Psoas muscle (tissue), 8 donors: ENCODE data around the gene KIRREL3. TPM values are rescaled to one million over a fixed set of nuclear protein-coding genes. Genes with fewer than 3 reads are reported as not detected.

Experiments
- ATAC-seq, 4 donors: fragments of 200-7000 bp; cut with Tn5 transposase; one replicate each; pipeline ENCODE4 v1.9.1; 2020; ENCODE audit warnings: moderate library complexity in 3 of 4, mild to moderate bottlenecking in 2 of 4
- DNase-seq, 2 donors: peaks; one replicate each; pipeline ENCODE4 v3.0.0-alpha.2; 2020
- H3K27ac ChIP-seq: fragments of 200-600 bp; one replicate; pipeline ENCODE4 v1.8.0; 2022
- H3K27me3 ChIP-seq, 3 donors: fragments of 200-600 bp in 1 of 3; one replicate each; pipeline versions ENCODE4 v1.6.1 to v1.8.0; 2013 to 2022; ENCODE audit warnings: low read length in 2 of 3, mild to moderate bottlenecking in 2 of 3, moderate library complexity in 1 of 3; ENCODE audit not compliant: insufficient read depth in 3 of 3
- H3K36me3 ChIP-seq, 2 donors: fragments of 200-600 bp in 1 of 2; one replicate each; pipeline versions ENCODE4 v1.6.1 to v1.8.0; 2013 to 2022; ENCODE audit warnings: low read depth in 1 of 2, mild to moderate bottlenecking in 1 of 2, moderate library complexity in 1 of 2; ENCODE audit not compliant: insufficient read depth in 1 of 2
- H3K4me1 ChIP-seq: fragments of 200-600 bp; one replicate; pipeline ENCODE4 v1.8.0; 2022
- H3K4me3 ChIP-seq: fragments of 200-600 bp; one replicate; pipeline ENCODE4 v1.8.0; 2022; ENCODE audit warnings: mild to moderate bottlenecking
- H3K9me3 ChIP-seq: fragments of 200-600 bp; one replicate; pipeline ENCODE4 v1.8.0; 2022
- CTCF ChIP-seq: fragments of 200-600 bp; IDR thresholded peaks from one replicate; pipeline ENCODE4 v1.8.0; 2022; ENCODE audit warnings: antibody characterized with exemption
- WGBS, 3 donors: extraction: QIAGEN DNeasy Blood & Tissue Kit; methylation state at CpG; one replicate each; pipeline versions ENCODE4 v1.1.6 to v1.1.7; 2013; 5-methylcytosine and 5-hydroxymethylcytosine counted together
- intact Hi-C, 2 donors: fragments of 100-400 bp; cut with DNase I; formaldehyde crosslinking; loops; one replicate each; pipeline versions ENCODE4 v1.11.0 to v1.14.2; 2022
- polyA plus RNA-seq, 3 donors: library from polyadenylated mRNA; stranded (reverse); fragments of 200-250 nt; gene quantifications; one replicate each; pipeline ENCODE4 v1.2.3, GENCODE V29; 2013
- total RNA-seq, 4 donors: library from RNA; stranded (reverse); fragmentation: NEBNext Ultra II Directional in 2 of 4; extraction: Animal tissue kit (Norgen Biotek cat#: 25700) in 2 of 4; gene quantifications; one replicate each; pipeline versions ENCODE4 v1.2.1 to v1.2.4, GENCODE V29; 2021 to 2023
- donor health status: healthy with polysubstance abuse.
- donor health status: DM: no; HTN: no; CAD: no; lungs with moderate emphysema.
- donor health status: Bipolar disorder and iron deficiency.
- donor health status: healthy.
- donor health status: DM: yes; HTN: yes; CAD: no.
- donor health status: DM: no; HTN: no; CAD: no.
- donor health status: DM: no; HTN: no; CAD: no.
- donor health status: DM: yes; HTN: yes; CAD: no.

KIRREL3 gene
- total and polyA plus RNA-seq, 7 donors, result 0.04 TPM; not detected in 6

- no peaks in the 10 kb centered on the region for H3K36me3 ChIP-seq
These were observed 498.4 kb downstream of the KIRREL3 start for GRCh38 chr11:126502159-126502558.

GRCh38 chr11:126501641-126502040 is 498.9 kb downstream of the KIRREL3 start:
- WGBS, 3 donors, result 58 to 74% (median 61%) methylated on average over 6 of the region's 6 CpGs
- no peak overlapping the region for H3K27ac ChIP-seq
- ATAC-seq (no peak), DNase-seq (no peak)
- peaks cover 0 to 26% (median 11%) of the 10 kb centered on the region in 3 donors for H3K27me3 ChIP-seq
- H3K4me3 ChIP-seq, result no peak overlapping the region
- intact Hi-C loops, result no loop called here
- no peaks in the 10 kb centered on the region for H3K36me3 ChIP-seq
- TF ChIP-seq CTCF, result no peak
- no peaks in the 10 kb centered on the region for H3K9me3 ChIP-seq
- H3K4me1 ChIP-seq, result no peaks in the 10 kb centered on the region

More at GRCh38 chr11:126502159-126502558, 498.4 kb downstream of the KIRREL3 start:
- no peak for DNase-seq
- no peaks in the 10 kb centered on the region for H3K9me3 ChIP-seq
- peaks cover 0 to 26% (median 11%) of the 10 kb centered on the region in 3 donors for H3K27me3 ChIP-seq
- TF ChIP-seq CTCF, result no peak
- no peak overlapping the region for H3K27ac ChIP-seq
- intact Hi-C loops, result no loop called here
- no peak overlapping the region for H3K4me3 ChIP-seq
- ATAC-seq, result no peak
- no peaks in the 10 kb centered on the region for H3K4me1 ChIP-seq
- 29 to 37% (median 31%) methylated on average over 2 of the region's 2 CpGs for WGBS, 3 donors

GRCh38 chr11:126500981-126501380 is 499.6 kb downstream of the KIRREL3 start:
- Histone ChIP-seq H3K27ac (no peak overlapping the region), H3K36me3 (no peaks in the 10 kb centered on the region), H3K9me3 (no peaks in the 10 kb centered on the region), H3K27me3 (peaks cover 0 to 26% (median 11%) of the 10 kb centered on the region in 3 donors), H3K4me1 (no peaks in the 10 kb centered on the region), H3K4me3 (no peak overlapping the region)
- intact Hi-C loops, result no loop called here
- ATAC-seq, result no peak
- no peak for TF ChIP-seq CTCF
- 25 to 37% (median 29%) methylated on average over 10 of the region's 10 CpGs for whole genome bisulfite sequencing, 3 donors
- DNase-seq, result no peak

- Histone ChIP-seq H3K4me1 (no peaks in the 10 kb centered on the region), H3K27ac (no peak overlapping the region), H3K36me3 (no peaks in the 10 kb centered on the region), H3K9me3 (no peaks in the 10 kb centered on the region), H3K4me3 (no peak overlapping the region), H3K27me3 (peaks cover 0 to 23% (median 11%) of the 10 kb centered on the region in 3 donors)
- intact Hi-C loops, result no loop called here
- no peak for TF ChIP-seq CTCF
- peak in 1 of 2 donors; percentile 39 for DNase-seq
- no peak for ATAC-seq
- whole genome bisulfite sequencing, 3 donors, result 56 to 64% (median 58%) methylated on average over 18 to 19 of the region's 19 CpGs
These were observed 501.3 kb downstream of the KIRREL3 start for GRCh38 chr11:126499131-126499752.

- DNase-seq, result no peak
- Histone ChIP-seq H3K4me3 (no peak overlapping the region), H3K27ac (no peak overlapping the region), H3K27me3 (peaks cover 0 to 15% (median 9%) of the 10 kb centered on the region in 3 donors), H3K9me3 (no peaks in the 10 kb centered on the region), H3K36me3 (no peaks in the 10 kb centered on the region), H3K4me1 (no peaks in the 10 kb centered on the region)
- 82 to 87% (median 83%) methylated on average over 9 of the region's 9 CpGs for whole genome bisulfite sequencing, 3 donors
- intact Hi-C loops, result no loop called here
- ATAC-seq, result no peak
- TF ChIP-seq CTCF, result no peak
These were observed 502.3 kb downstream of the KIRREL3 start for GRCh38 chr11:126498281-126498680.
